OCI-LY3 (cell line): ENCODE measurements around the gene DOCK8.

ENCODE experiments used
- CTCF ChIP-seq: fragments of 200-600, 300-600 bp; sonication (generic); IDR thresholded peaks from 2 replicates; pipeline ENCODE4 v1.5.1; 2014; ENCODE audit warnings: antibody characterized with exemption, low read length, low read depth
- EZH2phosphoT487 ChIP-seq: fragments of 200-600 bp; shearing (Covaris generic); IDR thresholded peaks from 2 replicates; pipeline ENCODE4 v1.6.1; 2018; ENCODE audit warnings: antibody characterized with exemption, mixed run types, low read depth

DNA sequence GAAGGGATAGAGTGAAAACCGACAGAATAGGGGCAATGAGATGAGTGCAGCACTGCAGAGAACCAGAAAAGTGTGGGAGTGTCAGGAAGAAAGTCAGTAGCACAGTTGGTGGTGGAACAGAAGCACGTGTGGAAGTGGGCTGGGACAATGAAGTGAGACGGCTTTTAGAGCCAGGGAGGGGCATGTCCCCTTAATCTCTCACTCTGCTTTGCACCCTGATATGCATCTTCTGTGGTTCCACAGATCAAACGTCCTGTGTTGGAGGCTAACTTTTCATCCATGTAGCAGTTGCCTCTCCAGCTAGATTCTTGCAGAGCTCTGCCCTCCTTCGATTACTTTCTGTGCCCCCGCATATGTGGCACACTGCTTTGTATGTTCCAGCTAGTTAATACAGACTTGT is 163.6 kb downstream of the DOCK8 start:
- TF ChIP-seq CTCF, result no peak
- no peak for TF ChIP-seq EZH2phosphoT487
